Omental fat pad (tissue), 4 donors: ENCODE data around the gene ADAMTS16. TPM values are rescaled to one million over a fixed set of nuclear protein-coding genes. Genes with fewer than 3 reads are reported as not detected.
A peak's percentile ranks its signal among the peaks of the same experiment; 100 is the strongest.

Experiments
- ATAC-seq: fragments of 150-250 bp; one replicate; pipeline ENCODE4 v1.9.1; 2016; ENCODE audit warnings: mild to moderate bottlenecking, moderate library complexity; ENCODE audit not compliant: low FRiP score
- DNase-seq: peaks from one replicate; pipeline ENCODE4 v3.0.0-alpha.2; 2019; ENCODE audit warnings: low spot score
- total RNA-seq, 4 donors: library from RNA; depleted of rRNA; stranded (reverse); fragments of >200 nt; gene quantifications; one replicate each; pipeline ENCODE4 v1.1.0, GENCODE V29; 2016
- TF ChIP-seq, protein P1 (sequence below), 3 donors: fragments of 450-650 bp; IDR thresholded peaks; one replicate each; pipeline ENCODE4 v1.5.1; 2016 to 2017; ENCODE audit warnings: antibody characterized with exemption in 3 of 3, mild to moderate bottlenecking in 3 of 3, moderate library complexity in 2 of 3

Gene ADAMTS16
- total RNA-seq, 4 donors from 2014 or later = 0.50 to 1.9 (median 1.3) TPM

DNA sequence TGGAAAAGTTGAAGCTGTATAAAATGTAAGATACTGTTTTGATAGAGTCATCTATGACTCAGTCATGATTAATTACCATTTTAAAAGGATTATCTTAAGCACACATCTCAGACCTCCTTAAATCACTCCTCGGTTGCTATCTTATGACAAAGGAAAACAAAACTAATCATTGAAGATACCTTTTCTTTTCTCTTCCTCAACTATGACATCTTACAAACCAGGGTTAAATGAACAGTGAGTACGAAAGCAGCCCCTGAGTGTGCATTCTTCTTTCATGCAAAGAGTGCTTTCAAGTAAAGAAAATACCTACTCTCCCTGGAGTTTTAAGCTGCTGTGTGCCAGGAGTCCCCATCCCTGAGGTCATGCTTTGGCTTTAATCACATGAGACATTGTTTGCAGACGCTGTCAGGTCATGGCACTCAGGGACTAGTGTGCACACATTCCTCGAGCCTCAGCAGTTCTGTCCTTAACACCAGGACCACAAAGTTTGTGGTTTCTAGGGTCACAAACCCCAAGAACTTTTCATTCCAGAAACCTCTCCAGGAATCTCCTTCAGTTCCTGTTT lies 195.7 kb downstream of the ADAMTS16 start:
- TF ChIP-seq, protein P1, sequence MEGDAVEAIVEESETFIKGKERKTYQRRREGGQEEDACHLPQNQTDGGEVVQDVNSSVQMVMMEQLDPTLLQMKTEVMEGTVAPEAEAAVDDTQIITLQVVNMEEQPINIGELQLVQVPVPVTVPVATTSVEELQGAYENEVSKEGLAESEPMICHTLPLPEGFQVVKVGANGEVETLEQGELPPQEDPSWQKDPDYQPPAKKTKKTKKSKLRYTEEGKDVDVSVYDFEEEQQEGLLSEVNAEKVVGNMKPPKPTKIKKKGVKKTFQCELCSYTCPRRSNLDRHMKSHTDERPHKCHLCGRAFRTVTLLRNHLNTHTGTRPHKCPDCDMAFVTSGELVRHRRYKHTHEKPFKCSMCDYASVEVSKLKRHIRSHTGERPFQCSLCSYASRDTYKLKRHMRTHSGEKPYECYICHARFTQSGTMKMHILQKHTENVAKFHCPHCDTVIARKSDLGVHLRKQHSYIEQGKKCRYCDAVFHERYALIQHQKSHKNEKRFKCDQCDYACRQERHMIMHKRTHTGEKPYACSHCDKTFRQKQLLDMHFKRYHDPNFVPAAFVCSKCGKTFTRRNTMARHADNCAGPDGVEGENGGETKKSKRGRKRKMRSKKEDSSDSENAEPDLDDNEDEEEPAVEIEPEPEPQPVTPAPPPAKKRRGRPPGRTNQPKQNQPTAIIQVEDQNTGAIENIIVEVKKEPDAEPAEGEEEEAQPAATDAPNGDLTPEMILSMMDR (IDR thresholded peaks at IDR 0.05) = no peak
- ATAC-seq = no peak
- no peak for DNase-seq

DNA sequence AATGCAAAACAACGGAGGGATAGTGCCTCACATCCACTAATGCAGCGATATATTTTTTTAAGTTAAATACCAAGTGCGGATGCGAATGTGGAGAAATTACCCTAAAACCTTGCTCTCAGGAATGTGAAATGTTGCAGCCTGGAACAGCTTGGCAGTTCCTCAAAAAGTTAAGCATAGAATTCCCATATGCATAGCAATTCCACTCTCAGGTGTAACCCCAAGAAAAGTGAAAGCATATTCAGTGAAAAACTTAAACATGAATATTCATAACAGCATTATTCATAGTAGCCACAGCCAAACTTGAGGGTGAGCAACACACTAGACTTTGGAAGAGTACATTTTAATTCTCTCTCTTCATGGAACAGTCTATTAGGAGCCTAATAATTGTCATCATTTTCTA lies 199.1 kb downstream of the ADAMTS16 start:
- DNase-seq (no peak), ATAC-seq (no peak)
- TF ChIP-seq, protein P1 (IDR thresholded peaks at IDR 0.05) = no peak

DNA sequence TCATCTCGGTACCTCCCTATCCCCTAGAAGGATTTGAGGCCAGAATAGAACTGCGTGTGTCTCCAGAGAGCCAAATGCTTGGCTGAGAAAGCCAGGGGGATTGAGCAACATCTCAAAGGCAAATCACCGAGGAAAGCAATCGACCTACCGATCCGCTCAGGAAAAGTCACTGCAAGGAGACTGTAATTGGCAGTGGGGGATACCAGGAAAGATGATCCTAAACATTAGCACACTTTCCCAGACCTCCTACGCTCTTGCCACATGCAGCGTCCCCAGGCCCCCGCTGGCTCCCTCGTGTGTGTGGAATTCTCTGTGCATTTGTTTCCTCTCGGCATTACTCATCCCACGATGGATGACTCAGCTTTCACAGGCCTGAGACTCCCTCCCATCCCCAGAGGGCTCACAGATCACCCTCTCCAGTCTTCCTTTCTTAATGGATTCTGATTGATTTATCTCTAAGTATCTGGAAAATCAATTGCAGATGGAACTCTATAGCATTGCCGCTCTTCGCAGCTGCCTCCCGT lies 200.1 kb downstream of the ADAMTS16 start:
- TF ChIP-seq, protein P1 (IDR thresholded peaks at IDR 0.05) = no peak
- DNase-seq (peak; percentile 66), ATAC-seq (peak; percentile 92)

DNA sequence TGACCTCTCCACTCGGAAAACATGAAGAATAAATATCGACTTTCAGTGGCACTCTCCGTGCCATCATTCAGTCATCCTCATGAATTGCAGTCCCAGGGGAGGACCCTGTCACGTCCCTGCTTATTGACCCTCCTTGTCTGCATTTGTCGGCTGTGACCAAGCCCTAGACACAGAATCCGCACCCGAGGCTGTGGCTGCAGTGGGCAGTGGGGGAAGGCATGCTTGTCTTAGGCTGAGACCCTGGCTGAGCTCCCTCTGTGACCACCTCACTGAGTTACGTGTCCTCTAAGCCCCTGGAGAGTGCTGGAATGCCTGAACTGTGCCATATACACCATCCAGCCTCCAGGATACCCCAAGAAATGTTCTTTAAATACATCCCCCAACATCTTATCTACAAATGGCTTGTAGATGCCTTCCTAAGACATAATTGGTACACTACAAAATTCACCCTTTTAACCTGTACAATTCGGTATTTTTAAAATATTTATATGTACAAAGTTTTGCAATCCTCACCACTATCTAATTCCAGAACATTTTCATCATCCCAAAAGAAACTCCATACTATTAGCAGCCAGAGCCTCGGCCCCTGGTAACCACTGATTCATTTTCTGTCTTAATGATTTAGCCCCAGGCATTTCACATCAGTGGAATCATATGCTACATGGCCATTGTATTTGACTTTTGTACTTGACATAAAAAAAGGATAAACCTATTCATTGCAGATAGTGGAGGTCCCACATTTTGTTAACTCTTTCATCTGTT lies 201.6 kb downstream of the ADAMTS16 start:
- peak; percentile 49 for ATAC-seq
- TF ChIP-seq, protein P1 (IDR thresholded peaks at IDR 0.05) = no peak
- no peak for DNase-seq

DNA sequence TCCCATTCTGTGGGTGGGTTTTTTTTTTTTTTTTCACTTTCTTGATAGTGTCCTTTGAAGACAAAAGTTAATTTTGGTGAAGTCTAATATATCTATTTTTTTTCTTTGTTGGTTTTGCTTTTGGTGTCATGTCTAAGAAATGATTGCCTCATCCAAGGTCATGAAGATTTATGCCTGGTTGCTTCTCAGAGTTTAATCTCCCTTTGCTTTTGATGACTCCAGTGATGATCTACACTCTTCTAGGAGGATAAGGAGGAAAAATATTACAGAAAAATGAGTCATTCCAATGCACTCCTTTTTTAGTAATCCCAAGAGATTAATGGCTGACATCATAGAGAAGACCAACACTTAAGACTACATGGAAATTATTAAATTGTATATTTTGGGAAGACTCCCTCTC lies 202.7 kb downstream of the ADAMTS16 start:
- no peak for DNase-seq
- peak; percentile 23 for ATAC-seq
- TF ChIP-seq, protein P1 (IDR thresholded peaks at IDR 0.05) = no peak

DNA sequence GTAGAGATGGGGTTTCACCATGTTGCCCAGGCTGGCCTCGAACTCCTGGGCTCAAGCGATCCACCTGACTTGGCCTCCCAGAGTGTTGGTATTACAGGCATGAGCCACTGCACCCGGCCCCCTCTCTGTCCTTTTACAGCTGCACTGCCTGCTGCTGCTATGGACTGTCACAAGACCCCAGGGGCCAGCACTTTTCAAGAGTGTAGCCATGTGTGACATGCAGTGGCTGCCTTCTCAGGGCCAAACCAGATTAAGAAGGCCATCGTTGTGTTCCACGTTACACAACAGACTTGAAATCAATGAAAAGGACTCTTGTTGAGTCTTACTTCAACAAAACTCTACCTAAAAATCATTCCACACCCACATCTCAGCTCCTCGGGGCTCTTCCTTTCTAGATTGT lies 203.4 kb downstream of the ADAMTS16 start:
- TF ChIP-seq, protein P1 (IDR thresholded peaks at IDR 0.05) = no peak
- no peak for ATAC-seq
- no peak for DNase-seq
